Measurements from ENCODE around the gene EHMT1. TPM values are rescaled to one million over a fixed set of nuclear protein-coding genes. Genes with fewer than 3 reads are reported as not detected.

Gene EHMT1
- polyA plus RNA-seq, 2 donors = 26.6 to 42.3 TPM

DNA sequence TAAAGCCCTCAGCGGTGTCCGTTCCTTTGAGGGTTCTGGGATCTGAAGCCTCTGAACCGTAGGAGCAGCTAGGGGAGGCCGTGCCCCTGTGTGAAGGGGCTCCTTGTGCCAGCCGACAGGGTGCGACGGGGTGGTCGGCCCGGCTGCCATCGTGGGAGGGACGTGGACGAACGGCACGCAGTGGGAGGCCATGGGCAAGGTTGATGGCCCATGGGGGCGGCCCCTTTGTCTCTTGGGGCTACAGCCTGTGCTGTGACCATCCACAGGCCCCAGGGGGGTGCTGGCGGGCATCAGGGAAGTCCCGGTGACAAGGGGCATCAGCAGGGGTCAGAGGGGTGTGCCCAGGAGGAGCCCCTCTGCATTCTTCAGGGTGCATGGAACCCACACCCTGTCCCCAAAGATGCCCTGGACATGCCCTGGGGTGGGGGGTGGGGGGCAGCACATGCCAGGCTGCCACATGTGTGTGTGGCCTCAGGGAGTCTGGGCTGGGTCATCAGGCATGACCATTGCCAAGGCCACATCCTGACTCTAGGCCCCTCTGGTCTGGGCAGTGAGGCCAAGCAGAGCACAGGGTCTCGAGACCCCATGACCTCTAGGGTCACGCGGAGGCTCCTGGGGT is 209.2 kb downstream of the EHMT1 start:
- peaks cover 0 to 31% of the 10 kb centered on the region in 2 donors for H3K36me3 ChIP-seq (ENCODE audit: control insufficient read depth in 2 of 2, insufficient read depth in 2 of 2, low read length in 1 of 2)
- H3K4me3 ChIP-seq (ENCODE audit: low read depth in 1 of 2, low read length in 2 of 2) = no peak overlapping the region
- no peaks in the 10 kb centered on the region for H3K9me3 ChIP-seq (ENCODE audit: control insufficient read depth in 2 of 2, insufficient read depth in 1 of 2, low read depth in 1 of 2, low read length in 1 of 2)
- H3K27me3 ChIP-seq (ENCODE audit: control insufficient read depth in 1 of 2, insufficient read depth in 2 of 2, low read length in 2 of 2) = no peaks in the 10 kb centered on the region
- 97% methylated on average over 20 of the region's 20 CpGs for WGBS, 2 donors
- H3K4me1 ChIP-seq (ENCODE audit: control insufficient read depth in 2 of 2, insufficient read depth in 2 of 2, low read length in 1 of 2) = no peaks in the 10 kb centered on the region
- H3K27ac ChIP-seq (ENCODE audit: low read depth in 2 of 2, low read length in 1 of 2) = no peak overlapping the region

DNA sequence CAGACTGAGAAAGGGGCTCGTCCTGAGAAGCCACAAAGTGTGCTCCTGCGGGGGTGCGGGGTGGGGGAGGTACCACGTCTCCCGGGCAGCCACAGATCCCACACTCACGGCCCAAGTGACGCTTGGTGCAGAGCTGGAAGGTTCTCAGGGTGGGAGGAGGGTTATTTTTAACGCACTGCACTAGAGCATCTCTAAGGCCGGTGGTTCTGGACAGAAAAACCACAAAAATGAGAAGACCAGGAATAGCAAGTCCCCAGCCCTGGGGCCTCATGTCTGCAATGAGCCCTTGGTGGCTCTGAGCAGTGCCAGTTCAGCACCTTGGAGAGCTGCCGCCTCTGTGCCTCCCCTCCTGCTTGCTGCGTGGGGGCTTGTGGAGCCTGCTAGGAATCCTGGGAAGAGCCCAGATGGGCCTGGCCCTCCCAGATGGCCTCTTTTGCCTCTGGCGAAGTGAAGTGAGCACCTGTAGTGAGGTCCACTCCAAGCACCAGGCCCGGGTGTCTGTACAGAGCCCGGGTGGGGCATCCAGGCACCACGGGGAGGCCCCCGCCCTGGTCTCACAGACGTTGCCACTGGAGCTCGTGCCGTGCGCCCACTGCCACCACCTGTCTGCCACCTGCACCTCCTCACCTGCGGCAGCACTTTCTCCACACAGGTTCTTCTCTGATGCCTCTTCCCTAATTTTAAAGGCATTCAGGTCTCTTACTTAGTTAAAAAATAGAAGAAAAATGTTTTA is 209.9 kb downstream of the EHMT1 start:
- WGBS, 2 donors = 86 to 88% methylated on average over 21 of the region's 21 CpGs
- Histone ChIP-seq H3K9me3 (ENCODE audit: control insufficient read depth in 2 of 2, insufficient read depth in 1 of 2, low read depth in 1 of 2, low read length in 1 of 2) (no peaks in the 10 kb centered on the region), H3K27me3 (ENCODE audit: control insufficient read depth in 1 of 2, insufficient read depth in 2 of 2, low read length in 2 of 2) (no peaks in the 10 kb centered on the region), H3K27ac (ENCODE audit: low read depth in 2 of 2, low read length in 1 of 2) (no peak overlapping the region), H3K36me3 (ENCODE audit: control insufficient read depth in 2 of 2, insufficient read depth in 2 of 2, low read length in 1 of 2) (peaks cover 0 to 38% of the 10 kb centered on the region in 2 donors), H3K4me3 (ENCODE audit: low read depth in 1 of 2, low read length in 2 of 2) (no peak overlapping the region), H3K4me1 (ENCODE audit: control insufficient read depth in 2 of 2, insufficient read depth in 2 of 2, low read length in 1 of 2) (no peaks in the 10 kb centered on the region)

DNA sequence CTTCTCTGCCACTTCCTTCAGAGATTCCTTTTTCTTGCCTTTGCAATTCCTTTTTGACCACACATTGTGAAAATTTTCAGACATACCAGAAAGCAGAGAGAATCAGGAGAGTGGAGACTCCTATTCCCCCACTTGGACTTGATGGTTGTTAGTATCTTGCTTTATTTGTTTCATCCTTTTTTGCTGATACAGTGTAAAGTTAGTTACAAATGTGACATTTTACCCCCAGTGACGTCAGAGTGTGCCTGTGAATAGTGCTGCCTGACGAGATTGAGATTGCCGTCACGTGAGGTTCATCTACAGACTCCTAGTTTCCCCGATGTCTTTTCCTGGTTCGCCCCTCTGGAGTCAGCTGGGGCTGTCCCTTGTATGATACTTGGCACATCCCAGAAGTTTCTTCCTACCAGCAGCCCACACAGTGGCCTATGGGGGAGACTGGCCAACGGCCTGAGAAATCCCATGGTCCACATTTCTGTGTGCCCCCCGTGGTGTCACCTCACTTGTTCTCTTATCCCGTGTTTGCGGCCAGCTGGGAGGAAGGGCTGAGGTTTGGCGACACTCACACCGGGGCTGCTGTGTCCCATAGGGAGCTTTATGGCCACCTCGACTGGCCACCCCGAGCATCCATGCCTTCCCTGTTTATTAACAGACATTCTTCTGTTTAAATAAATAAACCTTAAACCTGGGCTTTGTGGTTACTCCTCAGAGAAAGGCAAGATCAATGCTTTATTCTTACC is 210.6 kb downstream of the EHMT1 start:
- Histone ChIP-seq H3K27me3 (ENCODE audit: control insufficient read depth in 1 of 2, insufficient read depth in 2 of 2, low read length in 2 of 2) (no peaks in the 10 kb centered on the region), H3K27ac (ENCODE audit: low read depth in 2 of 2, low read length in 1 of 2) (no peak overlapping the region), H3K4me1 (ENCODE audit: control insufficient read depth in 2 of 2, insufficient read depth in 2 of 2, low read length in 1 of 2) (no peaks in the 10 kb centered on the region), H3K4me3 (ENCODE audit: low read depth in 1 of 2, low read length in 2 of 2) (no peak overlapping the region), H3K36me3 (ENCODE audit: control insufficient read depth in 2 of 2, insufficient read depth in 2 of 2, low read length in 1 of 2) (peaks cover 3 to 42% of the 10 kb centered on the region in 2 donors), H3K9me3 (ENCODE audit: control insufficient read depth in 2 of 2, insufficient read depth in 1 of 2, low read depth in 1 of 2, low read length in 1 of 2) (no peaks in the 10 kb centered on the region)
- WGBS, 2 donors = 93 to 94% methylated on average over 14 of the region's 14 CpGs

DNA sequence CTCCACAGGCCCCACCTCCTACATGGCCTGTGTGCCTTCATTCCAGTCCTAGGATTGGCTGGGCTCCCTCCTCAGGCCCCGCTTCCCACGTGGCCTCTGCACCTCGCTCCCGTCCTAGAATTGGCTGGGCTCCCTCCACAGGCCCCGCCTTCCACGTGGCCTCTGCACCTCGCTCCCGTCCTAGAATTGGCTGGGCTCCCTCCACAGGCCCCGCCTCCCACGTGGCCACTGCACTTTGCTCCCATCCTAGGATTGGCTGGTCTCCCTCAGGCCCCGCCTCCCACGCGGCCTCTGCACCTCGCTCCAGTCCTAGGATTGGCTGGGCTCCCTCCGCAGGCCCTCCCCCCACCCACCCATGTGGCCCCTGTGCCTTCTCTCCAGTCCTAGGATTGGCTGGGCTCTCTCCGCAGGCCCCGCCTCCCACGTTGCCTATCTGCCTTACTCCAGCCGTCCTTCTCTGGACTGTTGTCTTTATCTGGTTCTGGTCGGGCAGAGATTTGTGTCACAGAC is 213.4 kb downstream of the EHMT1 start:
- Histone ChIP-seq H3K36me3 (ENCODE audit: control insufficient read depth in 2 of 2, insufficient read depth in 2 of 2, low read length in 1 of 2) (peaks cover 17 to 54% of the 10 kb centered on the region in 2 donors), H3K27me3 (ENCODE audit: control insufficient read depth in 1 of 2, insufficient read depth in 2 of 2, low read length in 2 of 2) (no peaks in the 10 kb centered on the region), H3K4me3 (ENCODE audit: low read depth in 1 of 2, low read length in 2 of 2) (no peak overlapping the region), H3K27ac (ENCODE audit: low read depth in 2 of 2, low read length in 1 of 2) (no peak overlapping the region), H3K4me1 (ENCODE audit: control insufficient read depth in 2 of 2, insufficient read depth in 2 of 2, low read length in 1 of 2) (no peaks in the 10 kb centered on the region), H3K9me3 (ENCODE audit: control insufficient read depth in 2 of 2, insufficient read depth in 1 of 2, low read depth in 1 of 2, low read length in 1 of 2) (no peaks in the 10 kb centered on the region)
- 95 to 96% methylated on average over 20 of the region's 20 CpGs for WGBS, 2 donors

DNA sequence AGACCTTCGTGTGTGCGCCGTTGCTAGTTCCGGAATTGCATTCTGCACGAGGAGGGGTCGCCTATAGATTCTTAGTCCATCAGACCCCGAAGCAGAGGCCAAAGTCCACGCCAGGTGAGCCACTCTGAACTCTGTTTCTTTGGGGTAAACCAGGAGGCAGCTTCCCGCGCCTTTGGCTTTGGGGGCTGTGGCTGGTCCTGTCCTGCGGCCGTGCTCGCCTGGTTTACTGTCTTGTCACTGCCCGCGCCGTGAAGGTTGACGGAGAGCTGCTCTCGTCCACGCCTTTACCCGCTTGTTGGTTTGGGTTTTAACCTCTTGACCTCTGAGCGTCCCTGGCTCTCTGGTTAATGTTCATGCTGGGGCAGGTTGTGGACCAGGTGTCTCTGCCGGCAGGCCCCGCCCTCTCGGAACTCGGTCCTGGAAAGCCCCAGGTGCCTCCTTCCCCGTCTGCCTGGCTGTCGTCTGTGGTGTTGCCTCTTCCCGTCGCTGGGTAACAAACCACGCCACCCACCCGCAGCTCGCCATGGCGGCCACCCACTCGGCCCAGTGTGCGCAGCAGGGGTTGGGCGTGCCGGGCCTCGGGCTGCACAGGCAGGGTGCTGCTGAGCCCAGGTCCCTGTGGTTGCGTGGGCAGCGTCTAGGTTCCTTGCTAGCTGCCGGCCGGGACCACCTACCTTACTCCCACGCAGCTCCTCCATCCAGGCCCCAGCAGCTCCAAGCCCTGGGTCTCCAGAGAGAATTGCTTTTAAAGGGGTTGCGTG is 214.2 kb downstream of the EHMT1 start:
- no peaks in the 10 kb centered on the region for H3K27me3 ChIP-seq (ENCODE audit: control insufficient read depth in 1 of 2, insufficient read depth in 2 of 2, low read length in 2 of 2)
- peaks cover 17 to 54% of the 10 kb centered on the region in 2 donors for H3K36me3 ChIP-seq (ENCODE audit: control insufficient read depth in 2 of 2, insufficient read depth in 2 of 2, low read length in 1 of 2)
- whole genome bisulfite sequencing, 2 donors = 83 to 87% methylated on average over 42 to 44 of the region's 44 CpGs
- no peaks in the 10 kb centered on the region for H3K4me1 ChIP-seq (ENCODE audit: control insufficient read depth in 2 of 2, insufficient read depth in 2 of 2, low read length in 1 of 2)
- no peak overlapping the region for H3K27ac ChIP-seq (ENCODE audit: low read depth in 2 of 2, low read length in 1 of 2)
- no peaks in the 10 kb centered on the region for H3K9me3 ChIP-seq (ENCODE audit: control insufficient read depth in 2 of 2, insufficient read depth in 1 of 2, low read depth in 1 of 2, low read length in 1 of 2)
- H3K4me3 ChIP-seq (ENCODE audit: low read depth in 1 of 2, low read length in 2 of 2) = no peak overlapping the region

DNA sequence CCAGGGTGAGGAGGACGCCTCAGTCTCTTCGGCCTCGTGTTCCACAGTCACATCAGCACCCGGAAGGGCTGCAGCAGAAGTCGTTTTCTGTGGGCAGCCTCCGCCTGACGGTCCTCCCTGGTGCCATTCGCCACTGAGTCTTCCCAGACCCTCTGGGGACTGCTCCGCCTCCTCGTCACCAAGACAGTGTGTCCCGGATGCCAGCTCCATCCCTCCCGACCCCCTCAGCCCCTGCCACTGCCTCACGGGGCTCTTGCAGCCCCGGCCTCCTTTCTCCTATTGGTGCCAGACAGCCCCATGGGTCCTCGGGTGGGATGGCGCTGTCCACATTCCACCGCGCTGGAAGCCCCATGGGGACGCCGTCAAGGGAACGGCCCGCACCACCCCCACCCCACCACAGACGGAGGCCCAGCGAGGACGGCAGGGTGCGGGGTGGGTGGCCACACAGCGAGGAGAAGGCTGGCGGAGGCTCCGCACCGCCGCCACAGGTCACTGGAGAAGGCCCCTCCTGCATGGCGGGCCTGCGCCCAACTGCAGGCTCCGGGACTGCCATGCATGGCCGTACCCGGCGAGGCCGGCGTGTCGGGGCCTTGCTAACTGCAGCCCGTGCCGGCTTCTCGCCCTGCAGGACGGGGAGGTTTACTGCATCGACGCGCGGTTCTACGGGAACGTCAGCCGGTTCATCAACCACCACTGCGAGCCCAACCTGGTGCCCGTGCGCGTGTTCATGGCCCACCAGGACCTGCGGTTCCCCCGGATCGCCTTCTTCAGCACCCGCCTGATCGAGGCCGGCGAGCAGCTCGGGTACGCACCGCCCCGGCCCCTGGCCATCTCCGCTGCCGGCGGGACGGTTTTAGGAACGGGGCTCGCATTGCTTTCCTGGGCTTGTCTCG is 215.2 kb downstream of the EHMT1 start:
- Histone ChIP-seq H3K27ac (ENCODE audit: low read depth in 2 of 2, low read length in 1 of 2) (no peak overlapping the region), H3K4me1 (ENCODE audit: control insufficient read depth in 2 of 2, insufficient read depth in 2 of 2, low read length in 1 of 2) (no peaks in the 10 kb centered on the region), H3K36me3 (ENCODE audit: control insufficient read depth in 2 of 2, insufficient read depth in 2 of 2, low read length in 1 of 2) (peaks cover 17 to 48% of the 10 kb centered on the region in 2 donors), H3K27me3 (ENCODE audit: control insufficient read depth in 1 of 2, insufficient read depth in 2 of 2, low read length in 2 of 2) (no peaks in the 10 kb centered on the region), H3K9me3 (ENCODE audit: control insufficient read depth in 2 of 2, insufficient read depth in 1 of 2, low read depth in 1 of 2, low read length in 1 of 2) (no peaks in the 10 kb centered on the region), H3K4me3 (ENCODE audit: low read depth in 1 of 2, low read length in 2 of 2) (no peak overlapping the region)
- 98% methylated on average over 72 to 73 of the region's 73 CpGs for WGBS, 2 donors

DNA sequence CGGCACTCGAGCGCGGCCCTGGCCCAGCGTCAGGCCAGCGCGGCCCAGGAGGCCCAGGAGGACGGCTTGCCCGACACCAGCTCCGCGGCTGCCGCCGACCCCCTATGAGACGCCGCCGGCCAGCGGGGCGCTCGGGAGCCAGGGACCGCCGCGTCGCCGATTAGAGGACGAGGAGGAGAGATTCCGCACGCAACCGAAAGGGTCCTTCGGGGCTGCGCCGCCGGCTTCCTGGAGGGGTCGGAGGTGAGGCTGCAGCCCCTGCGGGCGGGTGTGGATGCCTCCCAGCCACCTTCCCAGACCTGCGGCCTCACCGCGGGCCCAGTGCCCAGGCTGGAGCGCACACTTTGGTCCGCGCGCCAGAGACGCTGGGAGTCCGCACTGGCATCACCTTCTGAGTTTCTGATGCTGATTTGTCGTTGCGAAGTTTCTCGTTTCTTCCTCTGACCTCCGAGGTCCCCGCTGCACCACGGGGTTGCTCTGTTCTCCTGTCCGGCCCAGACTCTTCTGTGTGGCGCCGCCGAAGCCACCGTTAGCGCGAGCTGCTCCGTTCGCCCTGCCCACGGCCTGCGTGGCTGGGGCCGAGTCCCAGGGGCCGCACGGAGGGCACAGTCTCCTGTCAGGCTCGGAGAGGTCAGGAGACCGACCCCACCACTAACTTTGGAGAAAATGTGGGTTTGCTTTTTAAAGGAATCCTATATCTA is 216.2 kb downstream of the EHMT1 start:
- Histone ChIP-seq H3K27me3 (ENCODE audit: control insufficient read depth in 1 of 2, insufficient read depth in 2 of 2, low read length in 2 of 2) (no peaks in the 10 kb centered on the region), H3K4me3 (ENCODE audit: low read depth in 1 of 2, low read length in 2 of 2) (no peak overlapping the region), H3K9me3 (ENCODE audit: control insufficient read depth in 2 of 2, insufficient read depth in 1 of 2, low read depth in 1 of 2, low read length in 1 of 2) (no peaks in the 10 kb centered on the region), H3K4me1 (ENCODE audit: control insufficient read depth in 2 of 2, insufficient read depth in 2 of 2, low read length in 1 of 2) (no peaks in the 10 kb centered on the region), H3K27ac (ENCODE audit: low read depth in 2 of 2, low read length in 1 of 2) (no peak overlapping the region), H3K36me3 (ENCODE audit: control insufficient read depth in 2 of 2, insufficient read depth in 2 of 2, low read length in 1 of 2) (peaks cover 17 to 46% of the 10 kb centered on the region in 2 donors)
- WGBS, 2 donors = 97 to 98% methylated on average over 65 to 66 of the region's 66 CpGs

DNA sequence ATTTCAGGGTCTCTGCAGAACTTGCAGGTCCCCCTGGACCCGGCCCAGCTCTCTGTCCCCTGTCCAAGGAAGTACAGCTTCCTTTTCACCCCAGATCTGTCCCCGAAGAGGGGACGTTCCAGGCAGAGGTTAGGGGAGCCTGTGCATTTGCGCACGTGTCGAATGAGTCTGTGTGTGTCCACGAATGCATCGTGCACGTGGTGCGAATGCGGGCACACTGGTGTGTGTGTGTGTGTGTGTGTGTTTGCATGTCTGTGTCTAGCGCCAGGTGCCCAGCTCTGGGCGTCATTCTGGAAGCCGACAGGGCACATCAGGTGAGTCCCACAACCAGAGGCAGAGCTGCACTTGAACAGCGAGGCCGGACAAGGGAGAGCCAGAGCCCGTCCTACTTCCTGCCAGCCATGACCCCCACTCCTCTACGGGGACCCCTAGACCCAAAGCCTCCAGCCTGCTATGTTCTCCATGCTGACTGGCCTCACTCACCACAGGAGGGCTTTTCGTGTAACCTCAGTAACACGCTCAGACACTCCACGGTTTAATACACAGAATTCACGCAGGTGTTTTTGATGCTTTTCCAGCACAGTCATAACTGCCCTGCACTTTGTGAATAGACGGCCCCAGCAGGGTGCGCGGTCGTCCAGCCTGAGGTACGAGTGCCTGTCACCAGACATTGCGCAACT is 217.5 kb downstream of the EHMT1 start:
- H3K9me3 ChIP-seq (ENCODE audit: control insufficient read depth in 2 of 2, insufficient read depth in 1 of 2, low read depth in 1 of 2, low read length in 1 of 2) = no peaks in the 10 kb centered on the region
- H3K27ac ChIP-seq (ENCODE audit: low read depth in 2 of 2, low read length in 1 of 2) = no peak overlapping the region
- 90% methylated on average over 28 of the region's 28 CpGs for WGBS, 2 donors
- no peaks in the 10 kb centered on the region for H3K4me1 ChIP-seq (ENCODE audit: control insufficient read depth in 2 of 2, insufficient read depth in 2 of 2, low read length in 1 of 2)
- no peak overlapping the region for H3K4me3 ChIP-seq (ENCODE audit: low read depth in 1 of 2, low read length in 2 of 2)
- H3K36me3 ChIP-seq (ENCODE audit: control insufficient read depth in 2 of 2, insufficient read depth in 2 of 2, low read length in 1 of 2) = peaks cover 17 to 46% of the 10 kb centered on the region in 2 donors
- no peaks in the 10 kb centered on the region for H3K27me3 ChIP-seq (ENCODE audit: control insufficient read depth in 1 of 2, insufficient read depth in 2 of 2, low read length in 2 of 2)

Data from esophagus (tissue), 2 donors.